Tibial nerve (tissue), 4 donors: ENCODE results near the gene SMARCAL1. TPM values are rescaled to one million over a fixed set of nuclear protein-coding genes. Genes with fewer than 3 reads are reported as not detected.

Experiments used
- DNase-seq, 2 donors: peaks; one replicate each; pipeline ENCODE4 v3.0.0-alpha.2; 2019; ENCODE audit warnings: low spot score in 2 of 2
- H3K27ac ChIP-seq, 4 donors: fragments of 200-600 bp; sonication (generic) in 3 of 4; one replicate each; pipeline ENCODE4 v1.5.1; 2017 to 2019; ENCODE audit warnings: mild to moderate bottlenecking in 1 of 4
- H3K27me3 ChIP-seq, 2 donors: fragments of 200-600 bp; sonication (generic) in 1 of 2; one replicate each; pipeline versions ENCODE4 v1.5.1 to v1.6.0; 2017 to 2019
- H3K36me3 ChIP-seq, 3 donors: fragments of 200-600 bp; sonication (generic); one replicate each; pipeline ENCODE4 v1.5.1; 2018 to 2019
- H3K4me1 ChIP-seq, 4 donors: fragments of 200-600 bp; sonication (generic) in 3 of 4; one replicate each; pipeline ENCODE4 v1.5.1; 2017 to 2019
- H3K4me3 ChIP-seq, 4 donors: fragments of 200-600 bp; sonication (generic) in 3 of 4; one replicate each; pipeline ENCODE4 v1.5.1; 2017 to 2019; ENCODE audit warnings: mild to moderate bottlenecking in 1 of 4, moderate library complexity in 1 of 4
- H3K9me3 ChIP-seq, 4 donors: fragments of 200-600 bp; sonication (generic) in 3 of 4; one replicate each; pipeline ENCODE4 v1.5.1; 2017 to 2019
- EP300 ChIP-seq, 2 donors: sonication (generic); formaldehyde crosslinking; IDR thresholded peaks; one replicate each; pipeline ENCODE4 v1.6.1; 2017; ENCODE audit warnings: antibody characterized with exemption in 2 of 2, mild to moderate bottlenecking in 1 of 2
- POLR2A ChIP-seq, 2 donors: fragments of 450-650 bp; IDR thresholded peaks; one replicate each; pipeline ENCODE4 v1.6.1; 2017; ENCODE audit warnings: antibody characterized with exemption in 2 of 2, mild to moderate bottlenecking in 2 of 2, moderate library complexity in 2 of 2
- WGBS, 2 donors: methylation state at CpG; one replicate each; pipeline ENCODE4 v1.1.5; 2018; 5-methylcytosine and 5-hydroxymethylcytosine counted together
- total RNA-seq, 4 donors: library from RNA; depleted of rRNA; stranded (reverse); fragments of >200 nt; gene quantifications; one replicate each; pipeline ENCODE4 v1.1.0, GENCODE V29; 2016
- TF ChIP-seq, protein P1 (sequence below), 5 experiments: fragments of 200-600 bp in 3 of 5; fragments of 450-650 bp in 2 of 5; sonication (generic) in 3 of 5; IDR thresholded peaks; one replicate each; pipeline ENCODE4 v1.5.1; 2016 to 2019; ENCODE audit warnings: antibody characterized with exemption in 5 of 5, mild to moderate bottlenecking in 3 of 5, moderate library complexity in 2 of 5

SMARCAL1 gene
- total RNA-seq, 4 donors from 2014 or later, result 11.7 to 35.5 (median 27.5) TPM

- no peak overlapping the region for H3K27ac ChIP-seq
- TF ChIP-seq POLR2A (IDR thresholded peaks at IDR 0.05), result no peak
- TF ChIP-seq, protein P1, sequence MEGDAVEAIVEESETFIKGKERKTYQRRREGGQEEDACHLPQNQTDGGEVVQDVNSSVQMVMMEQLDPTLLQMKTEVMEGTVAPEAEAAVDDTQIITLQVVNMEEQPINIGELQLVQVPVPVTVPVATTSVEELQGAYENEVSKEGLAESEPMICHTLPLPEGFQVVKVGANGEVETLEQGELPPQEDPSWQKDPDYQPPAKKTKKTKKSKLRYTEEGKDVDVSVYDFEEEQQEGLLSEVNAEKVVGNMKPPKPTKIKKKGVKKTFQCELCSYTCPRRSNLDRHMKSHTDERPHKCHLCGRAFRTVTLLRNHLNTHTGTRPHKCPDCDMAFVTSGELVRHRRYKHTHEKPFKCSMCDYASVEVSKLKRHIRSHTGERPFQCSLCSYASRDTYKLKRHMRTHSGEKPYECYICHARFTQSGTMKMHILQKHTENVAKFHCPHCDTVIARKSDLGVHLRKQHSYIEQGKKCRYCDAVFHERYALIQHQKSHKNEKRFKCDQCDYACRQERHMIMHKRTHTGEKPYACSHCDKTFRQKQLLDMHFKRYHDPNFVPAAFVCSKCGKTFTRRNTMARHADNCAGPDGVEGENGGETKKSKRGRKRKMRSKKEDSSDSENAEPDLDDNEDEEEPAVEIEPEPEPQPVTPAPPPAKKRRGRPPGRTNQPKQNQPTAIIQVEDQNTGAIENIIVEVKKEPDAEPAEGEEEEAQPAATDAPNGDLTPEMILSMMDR (IDR thresholded peaks at IDR 0.05), result no peak
- no peak for TF ChIP-seq EP300 (IDR thresholded peaks at IDR 0.05)
- peaks cover 0 to 69% (median 30%) of the 10 kb centered on the region in 3 donors for H3K36me3 ChIP-seq
- peaks cover 0 to 47% (median 11%) of the 10 kb centered on the region in 4 donors for H3K4me1 ChIP-seq
- 75 to 83% methylated on average over 7 of the region's 7 CpGs for WGBS, 2 donors
- no peak for DNase-seq
- no peaks in the 10 kb centered on the region for H3K27me3 ChIP-seq
- H3K4me3 ChIP-seq, result no peak overlapping the region
- H3K9me3 ChIP-seq, result no peaks in the 10 kb centered on the region
Measured at GRCh38 chr2:216502381-216503158, 90.3 kb downstream of the SMARCAL1 start.

- 89 to 91% methylated on average over 6 of the region's 6 CpGs for WGBS, 2 donors
- H3K4me3 ChIP-seq, result no peak overlapping the region
- no peaks in the 10 kb centered on the region for H3K9me3 ChIP-seq
- peaks cover 0 to 69% (median 30%) of the 10 kb centered on the region in 3 donors for H3K36me3 ChIP-seq
- peaks cover 0 to 45% (median 6%) of the 10 kb centered on the region in 4 donors for H3K4me1 ChIP-seq
- TF ChIP-seq EP300 (IDR thresholded peaks at IDR 0.05), result no peak
- TF ChIP-seq POLR2A (IDR thresholded peaks at IDR 0.05), result no peak
- TF ChIP-seq, protein P1 (IDR thresholded peaks at IDR 0.05), result no peak
- H3K27ac ChIP-seq, result no peak overlapping the region
- no peak for DNase-seq
- no peaks in the 10 kb centered on the region for H3K27me3 ChIP-seq
Measured at GRCh38 chr2:216503159-216503629, 90.9 kb downstream of the SMARCAL1 start.

- H3K36me3 ChIP-seq, result peaks cover 0 to 69% (median 30%) of the 10 kb centered on the region in 3 donors
- H3K9me3 ChIP-seq, result no peaks in the 10 kb centered on the region
- H3K4me1 ChIP-seq, result peaks cover 0 to 45% (median 6%) of the 10 kb centered on the region in 4 donors
- WGBS, 2 donors, result 56 to 60% methylated on average over 5 of the region's 5 CpGs
- no peaks in the 10 kb centered on the region for H3K27me3 ChIP-seq
- TF ChIP-seq EP300 (IDR thresholded peaks at IDR 0.05), result no peak
- no peak for TF ChIP-seq POLR2A (IDR thresholded peaks at IDR 0.05)
- TF ChIP-seq, protein P1 (IDR thresholded peaks at IDR 0.05), result no peak
- H3K27ac ChIP-seq, result no peak overlapping the region
- DNase-seq, result no peak
- H3K4me3 ChIP-seq, result no peak overlapping the region
Measured at GRCh38 chr2:216503697-216504375, 91.6 kb downstream of the SMARCAL1 start.

GRCh38 chr2:216504376-216504762, 92.1 kb downstream of the SMARCAL1 start:
- peaks cover 0 to 68% (median 30%) of the 10 kb centered on the region in 3 donors for H3K36me3 ChIP-seq
- TF ChIP-seq EP300 (IDR thresholded peaks at IDR 0.05), result no peak
- TF ChIP-seq POLR2A (IDR thresholded peaks at IDR 0.05), result no peak
- TF ChIP-seq, protein P1 (IDR thresholded peaks at IDR 0.05), result no peak
- WGBS, 2 donors, result 54 to 56% methylated on average over 1 of the region's 1 CpG
- H3K4me1 ChIP-seq, result peaks cover 0 to 44% (median 6%) of the 10 kb centered on the region in 4 donors
- no peak overlapping the region for H3K27ac ChIP-seq
- DNase-seq, result no peak
- no peak overlapping the region for H3K4me3 ChIP-seq
- no peaks in the 10 kb centered on the region for H3K27me3 ChIP-seq
- H3K9me3 ChIP-seq, result no peaks in the 10 kb centered on the region
